Suprapubic skin (tissue), 4 donors: Measurements from ENCODE around the gene MMAB. TPM values are rescaled to one million over a fixed set of nuclear protein-coding genes. Genes with fewer than 3 reads are reported as not detected.

Experiments
- DNase-seq, 2 donors: peaks; one replicate each; pipeline ENCODE4 v3.0.0-alpha.2; 2019; ENCODE audit warnings: low spot score in 2 of 2
- H3K27ac ChIP-seq: fragments of 200-600 bp; sonication (generic); one replicate; pipeline ENCODE4 v1.5.1; 2019
- H3K27me3 ChIP-seq: fragments of 200-600 bp; sonication (generic); one replicate; pipeline ENCODE4 v1.5.1; 2019
- H3K36me3 ChIP-seq: fragments of 200-600 bp; sonication (generic); one replicate; pipeline ENCODE4 v1.5.1; 2019
- H3K4me1 ChIP-seq: fragments of 200-600 bp; sonication (generic); one replicate; pipeline ENCODE4 v1.5.1; 2019
- H3K4me3 ChIP-seq: fragments of 200-600 bp; sonication (generic); one replicate; pipeline ENCODE4 v1.5.1; 2019; ENCODE audit warnings: mild to moderate bottlenecking
- H3K9me3 ChIP-seq: fragments of 200-600 bp; sonication (generic); one replicate; pipeline ENCODE4 v1.5.1; 2019
- EP300 ChIP-seq: sonication (generic); formaldehyde crosslinking; IDR thresholded peaks from one replicate; pipeline ENCODE4 v1.6.1; 2017; ENCODE audit warnings: antibody characterized with exemption
- POLR2A ChIP-seq, 2 donors: fragments of 450-650 bp; IDR thresholded peaks; one replicate each; pipeline ENCODE4 v1.6.1; 2017; ENCODE audit warnings: antibody characterized with exemption in 2 of 2, mild to moderate bottlenecking in 2 of 2, moderate library complexity in 2 of 2
- POLR2AphosphoS5 ChIP-seq, 3 donors: sonication (generic); formaldehyde crosslinking; IDR thresholded peaks; one replicate each; pipeline ENCODE4 v1.6.1; 2017; ENCODE audit warnings: antibody characterized with exemption in 3 of 3
- WGBS: methylation state at CpG from one replicate; pipeline ENCODE4 v1.1.5; 2018; 5-methylcytosine and 5-hydroxymethylcytosine counted together
- total RNA-seq, 4 donors: library from RNA; depleted of rRNA; stranded (reverse); fragments of >200 nt; gene quantifications; one replicate each; pipeline ENCODE4 v1.1.0, GENCODE V29; 2016
- TF ChIP-seq, protein P1 (sequence below), 2 donors: fragments of 200-600 bp in 1 of 2; fragments of 450-650 bp in 1 of 2; sonication (generic) in 1 of 2; IDR thresholded peaks; one replicate each; pipeline ENCODE4 v1.5.1; 2016 to 2019; ENCODE audit warnings: antibody characterized with exemption in 2 of 2, mild to moderate bottlenecking in 1 of 2, moderate library complexity in 1 of 2

MMAB gene
- total RNA-seq: 10 to 100 TPM; 17.1 to 37.2 (median 24.5) TPM

DNA sequence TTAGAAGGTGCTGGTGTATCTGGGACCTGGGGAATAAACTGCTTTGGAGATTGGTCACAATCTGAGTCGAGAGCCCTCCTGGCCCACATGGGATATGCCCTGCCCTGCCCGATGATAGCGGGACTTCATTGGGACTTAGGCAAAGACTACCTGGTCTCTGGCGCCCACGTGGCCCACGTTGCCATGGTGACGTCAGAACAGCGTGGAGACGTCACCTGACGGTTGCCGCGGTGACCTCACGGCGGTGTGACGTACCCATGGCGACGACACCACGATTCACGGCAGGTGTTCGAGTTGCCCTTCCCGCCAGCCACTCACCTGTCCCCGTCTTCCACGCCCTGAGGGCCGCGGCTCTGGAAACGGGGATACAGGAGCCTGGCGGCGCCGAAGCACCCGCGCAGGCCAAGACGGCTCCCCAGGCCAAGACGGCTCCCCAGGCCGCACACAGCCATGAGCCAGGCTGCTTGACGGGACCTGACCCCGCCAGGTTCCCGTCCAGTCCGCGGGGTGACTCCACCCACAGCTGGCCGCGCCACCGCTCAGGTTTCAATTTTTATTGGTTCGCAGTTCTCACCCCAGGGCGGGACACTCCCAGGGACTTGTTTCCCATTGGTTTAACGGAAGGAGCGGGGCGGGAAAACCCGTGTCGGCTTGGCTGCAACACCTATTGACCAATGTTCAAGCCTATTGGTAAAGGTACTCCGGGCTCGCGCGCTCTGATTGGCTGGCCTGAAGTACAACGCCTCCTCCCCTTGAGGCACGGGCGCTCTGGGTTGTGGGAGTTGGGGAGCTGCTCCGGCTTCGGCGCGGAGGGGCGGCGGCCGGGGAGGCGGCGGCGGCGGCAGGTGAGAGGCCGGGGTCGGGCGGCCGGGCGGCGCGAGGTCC, at the start of gene MMAB, which contains the start of gene MVK:
Gene MMAB, minus strand, starts transcription at position 476 of the 885 bp plus-strand sequence. Its CDS starts 24 bp downstream, at position 452.
Gene MVK, plus strand, starts transcription at position 766 of the 885 bp plus-strand sequence. CDS start 1,029 bp downstream, outside the sequence.
- H3K27ac ChIP-seq: peak within 1 kb of the TSS; percentile 88
- 2% methylated on average over 20 of the region's 74 CpGs for WGBS
- peak within 1 kb of the TSS; percentile 80 for H3K4me3 ChIP-seq
- no peaks in the 10 kb centered on the region for H3K9me3 ChIP-seq
- DNase-seq: peak; percentile 100
- peak; percentile 7 to 87 (median 68) for TF ChIP-seq POLR2AphosphoS5 (IDR thresholded peaks at IDR 0.05)
- TF ChIP-seq, protein P1, sequence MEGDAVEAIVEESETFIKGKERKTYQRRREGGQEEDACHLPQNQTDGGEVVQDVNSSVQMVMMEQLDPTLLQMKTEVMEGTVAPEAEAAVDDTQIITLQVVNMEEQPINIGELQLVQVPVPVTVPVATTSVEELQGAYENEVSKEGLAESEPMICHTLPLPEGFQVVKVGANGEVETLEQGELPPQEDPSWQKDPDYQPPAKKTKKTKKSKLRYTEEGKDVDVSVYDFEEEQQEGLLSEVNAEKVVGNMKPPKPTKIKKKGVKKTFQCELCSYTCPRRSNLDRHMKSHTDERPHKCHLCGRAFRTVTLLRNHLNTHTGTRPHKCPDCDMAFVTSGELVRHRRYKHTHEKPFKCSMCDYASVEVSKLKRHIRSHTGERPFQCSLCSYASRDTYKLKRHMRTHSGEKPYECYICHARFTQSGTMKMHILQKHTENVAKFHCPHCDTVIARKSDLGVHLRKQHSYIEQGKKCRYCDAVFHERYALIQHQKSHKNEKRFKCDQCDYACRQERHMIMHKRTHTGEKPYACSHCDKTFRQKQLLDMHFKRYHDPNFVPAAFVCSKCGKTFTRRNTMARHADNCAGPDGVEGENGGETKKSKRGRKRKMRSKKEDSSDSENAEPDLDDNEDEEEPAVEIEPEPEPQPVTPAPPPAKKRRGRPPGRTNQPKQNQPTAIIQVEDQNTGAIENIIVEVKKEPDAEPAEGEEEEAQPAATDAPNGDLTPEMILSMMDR (IDR thresholded peaks at IDR 0.05): no peak
- peak in 1 of 2 donors; percentile 39 for TF ChIP-seq POLR2A (IDR thresholded peaks at IDR 0.05)
- no peak for TF ChIP-seq EP300
- peaks cover 21% of the 10 kb centered on the region for H3K4me1 ChIP-seq
- peaks cover 47% of the 10 kb centered on the region for H3K36me3 ChIP-seq
- H3K27me3 ChIP-seq: no peaks in the 10 kb centered on the region

DNA sequence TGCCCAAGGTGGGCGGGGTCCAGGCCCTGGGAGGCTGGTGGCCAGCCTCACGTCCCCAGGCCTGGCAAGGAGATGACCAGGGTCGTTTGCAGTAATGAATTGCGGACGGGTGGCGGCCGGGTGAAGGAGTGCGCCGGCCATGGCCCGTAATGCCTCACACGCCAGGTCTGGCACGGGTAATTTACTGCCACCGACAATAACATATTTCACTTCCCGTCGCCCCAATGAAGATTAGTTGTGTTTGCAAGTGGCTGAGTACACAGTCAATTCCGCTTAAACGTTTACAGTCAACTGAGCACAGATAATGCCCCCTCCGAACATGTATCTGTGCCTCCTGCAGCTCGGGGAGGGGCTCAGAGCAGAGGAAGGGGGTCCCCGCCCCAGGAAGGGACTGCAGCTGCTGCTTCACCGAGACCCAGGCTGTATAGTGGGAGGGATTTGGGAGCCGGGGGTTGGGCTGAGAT, 48.6 kb upstream of the MMAB start:
- no peak for DNase-seq
- TF ChIP-seq, protein P1 (IDR thresholded peaks at IDR 0.05): no peak
- TF ChIP-seq POLR2AphosphoS5 (IDR thresholded peaks at IDR 0.05) (no peak), EP300 (no peak)
- Histone ChIP-seq H3K4me3 (no peak overlapping the region), H3K4me1 (peaks cover 19% of the 10 kb centered on the region), H3K27ac (no peak overlapping the region), H3K36me3 (no peaks in the 10 kb centered on the region), H3K27me3 (peaks cover 2% of the 10 kb centered on the region), H3K9me3 (no peaks in the 10 kb centered on the region)
- 28% methylated on average over 14 of the region's 22 CpGs for WGBS

DNA sequence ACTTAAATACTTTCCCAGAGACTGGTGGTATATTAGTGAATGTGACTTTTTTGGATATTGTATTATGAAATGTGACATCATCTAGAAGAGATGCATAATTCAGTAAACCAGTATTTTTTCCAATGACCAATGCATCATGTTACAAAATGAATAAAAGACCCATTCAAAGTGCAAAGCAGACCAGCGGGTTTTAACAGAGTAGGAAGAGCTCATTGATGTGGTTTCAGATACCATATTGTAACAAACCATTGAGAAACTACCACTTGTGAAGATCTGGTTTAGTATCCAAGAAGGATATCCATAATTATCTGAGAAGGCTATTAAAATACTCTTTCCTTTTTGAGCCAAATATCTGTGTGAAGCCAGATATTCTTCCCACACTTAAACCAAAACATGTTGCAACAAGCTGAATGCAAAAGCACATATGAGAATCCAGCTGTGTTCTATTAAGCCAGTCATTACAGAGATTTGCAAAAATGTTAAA, 47.9 kb upstream of the MMAB start:
- H3K27ac ChIP-seq: no peak overlapping the region

DNA sequence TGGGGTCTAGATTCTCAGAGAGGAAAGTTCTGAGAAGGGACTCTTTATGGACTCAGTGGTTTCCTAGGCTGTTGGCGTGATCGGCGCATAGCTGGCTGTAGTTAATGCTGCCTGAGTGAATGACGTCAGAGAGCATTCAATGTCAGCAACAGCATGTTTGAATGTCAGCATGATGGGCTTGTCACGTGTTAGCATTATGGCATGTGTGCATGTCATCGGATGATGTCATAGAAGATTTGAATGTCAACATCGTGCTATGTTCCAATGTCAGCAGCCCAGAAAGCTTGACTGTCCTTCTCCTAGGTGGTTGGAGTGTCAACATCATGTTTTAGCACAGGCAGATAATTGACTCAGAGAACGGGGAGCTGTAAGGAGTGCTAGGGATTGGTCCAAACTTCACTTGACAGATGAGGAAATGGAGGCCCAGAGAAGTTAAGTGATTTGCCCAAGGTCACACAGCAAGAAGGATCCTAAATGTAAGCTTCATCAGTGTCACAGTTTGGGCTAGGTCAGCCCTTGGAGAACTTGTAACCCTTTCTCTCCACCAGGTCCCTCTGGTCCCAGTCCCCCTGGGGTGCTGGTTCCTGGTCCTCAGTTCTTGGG, 45.8 kb upstream of the MMAB start:
- 99% methylated on average over 7 of the region's 8 CpGs for WGBS
- H3K9me3 ChIP-seq: no peaks in the 10 kb centered on the region
- no peak for DNase-seq
- H3K4me3 ChIP-seq: no peak overlapping the region
- peaks cover 21% of the 10 kb centered on the region for H3K27me3 ChIP-seq
- H3K27ac ChIP-seq: no peak overlapping the region
- TF ChIP-seq, protein P1 (IDR thresholded peaks at IDR 0.05): no peak
- TF ChIP-seq EP300 (no peak), POLR2AphosphoS5 (IDR thresholded peaks at IDR 0.05) (no peak), POLR2A (IDR thresholded peaks at IDR 0.05) (no peak)
- no peaks in the 10 kb centered on the region for H3K36me3 ChIP-seq
- peaks cover 19% of the 10 kb centered on the region for H3K4me1 ChIP-seq

More for the DNA sequence above, 47.9 kb upstream of the MMAB start:
- Histone ChIP-seq H3K9me3 (no peaks in the 10 kb centered on the region), H3K4me3 (no peak overlapping the region), H3K27me3 (peaks cover 7% of the 10 kb centered on the region), H3K36me3 (no peaks in the 10 kb centered on the region), H3K4me1 (peaks cover 19% of the 10 kb centered on the region)
- WGBS: 22% methylated on average over 1 of the region's 1 CpG
- no peak for DNase-seq
- TF ChIP-seq, protein P1 (IDR thresholded peaks at IDR 0.05): no peak

DNA sequence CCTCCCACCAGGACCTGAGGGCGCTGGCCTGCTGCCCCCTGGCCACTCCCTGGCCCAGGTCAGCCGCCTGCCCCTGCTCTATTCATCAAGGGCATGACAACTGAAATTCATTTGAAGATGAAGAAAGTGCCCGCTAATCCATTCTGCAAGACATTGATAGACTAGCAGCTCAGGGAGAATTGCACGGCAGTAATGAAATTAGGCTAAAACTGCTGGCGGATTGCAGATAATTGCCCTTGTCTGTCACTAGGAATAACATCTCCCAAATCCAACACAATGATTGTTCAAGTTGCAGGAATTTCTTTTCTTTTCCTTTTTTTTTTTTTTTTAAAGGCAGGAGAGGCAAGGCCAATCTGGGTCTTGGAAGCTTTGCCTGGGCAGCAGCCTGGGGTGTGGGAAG, 44.8 kb upstream of the MMAB start:
- H3K27ac ChIP-seq: no peak overlapping the region
- no peak for TF ChIP-seq EP300
- TF ChIP-seq POLR2A (IDR thresholded peaks at IDR 0.05): no peak
- TF ChIP-seq POLR2AphosphoS5 (IDR thresholded peaks at IDR 0.05): no peak
- TF ChIP-seq, protein P1 (IDR thresholded peaks at IDR 0.05): no peak
- H3K36me3 ChIP-seq: no peaks in the 10 kb centered on the region
- no peak for DNase-seq
- H3K27me3 ChIP-seq: peaks cover 30% of the 10 kb centered on the region
- H3K4me1 ChIP-seq: peaks cover 19% of the 10 kb centered on the region
- 86% methylated on average over 5 of the region's 5 CpGs for WGBS
- H3K9me3 ChIP-seq: no peaks in the 10 kb centered on the region
- no peak overlapping the region for H3K4me3 ChIP-seq
